ENCODE data around the gene SRP19. TPM values are rescaled to one million over a fixed set of nuclear protein-coding genes. Genes with fewer than 3 reads are reported as not detected.

Gene SRP19
- total RNA-seq, 2 experiments from 2014 or later: 32.9 to 68.3 TPM

DNA sequence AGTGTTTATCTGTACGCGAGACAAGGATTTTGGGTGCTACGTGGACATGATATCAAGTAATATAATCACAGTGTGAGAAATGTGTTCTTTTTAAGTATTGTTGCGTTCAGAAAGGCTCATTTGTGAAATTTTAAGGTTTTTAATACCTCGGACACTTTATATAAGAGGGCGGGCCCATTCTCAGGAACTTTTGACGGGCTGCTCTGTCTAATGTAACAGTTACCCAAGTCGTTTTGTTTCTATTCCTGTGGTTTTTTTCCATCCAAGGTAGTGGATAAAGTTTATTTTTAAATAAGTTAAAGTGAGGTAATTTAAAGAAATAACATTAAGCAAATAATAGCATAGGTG, 525 bp downstream of the SRP19 start:
- H2AFZ ChIP-seq (ENCODE audit: low read length): peak overlapping the region; percentile 96
- POLR2A ChIA-PET: interaction anchor here (0.5 to 2.0 kb wide), 8 partner anchors 9 to 118 kb away, joined by 3 to 13 read pairs (median 6); partner anchors contain the start of gene DCP2
- H3K79me2 ChIP-seq (ENCODE audit: insufficient read depth, low read depth, low read length): peaks cover 35% of the 10 kb centered on the region
- no peaks in the 10 kb centered on the region for H3K9me3 ChIP-seq (ENCODE audit: low read length)
- peak overlapping the region; percentile 76 for H3K4me3 ChIP-seq (ENCODE audit: low read depth, low read length, poor library complexity, severe bottlenecking)
- peaks cover 43% of the 10 kb centered on the region for H3K36me3 ChIP-seq (ENCODE audit: insufficient read depth, low read length)
- peak overlapping the region; percentile 76 for H3K4me2 ChIP-seq (ENCODE audit: low read length)
- TF ChIP-seq, protein P1, sequence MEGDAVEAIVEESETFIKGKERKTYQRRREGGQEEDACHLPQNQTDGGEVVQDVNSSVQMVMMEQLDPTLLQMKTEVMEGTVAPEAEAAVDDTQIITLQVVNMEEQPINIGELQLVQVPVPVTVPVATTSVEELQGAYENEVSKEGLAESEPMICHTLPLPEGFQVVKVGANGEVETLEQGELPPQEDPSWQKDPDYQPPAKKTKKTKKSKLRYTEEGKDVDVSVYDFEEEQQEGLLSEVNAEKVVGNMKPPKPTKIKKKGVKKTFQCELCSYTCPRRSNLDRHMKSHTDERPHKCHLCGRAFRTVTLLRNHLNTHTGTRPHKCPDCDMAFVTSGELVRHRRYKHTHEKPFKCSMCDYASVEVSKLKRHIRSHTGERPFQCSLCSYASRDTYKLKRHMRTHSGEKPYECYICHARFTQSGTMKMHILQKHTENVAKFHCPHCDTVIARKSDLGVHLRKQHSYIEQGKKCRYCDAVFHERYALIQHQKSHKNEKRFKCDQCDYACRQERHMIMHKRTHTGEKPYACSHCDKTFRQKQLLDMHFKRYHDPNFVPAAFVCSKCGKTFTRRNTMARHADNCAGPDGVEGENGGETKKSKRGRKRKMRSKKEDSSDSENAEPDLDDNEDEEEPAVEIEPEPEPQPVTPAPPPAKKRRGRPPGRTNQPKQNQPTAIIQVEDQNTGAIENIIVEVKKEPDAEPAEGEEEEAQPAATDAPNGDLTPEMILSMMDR (conservative IDR thresholded peaks at IDR 0.05; ENCODE audit: low read length): no peak
- TF ChIP-seq EZH2phosphoT487 (IDR thresholded peaks at IDR 0.05; ENCODE audit: borderline replicate concordance, low read depth, low read length): no peak
- peak overlapping the region; percentile 36 for H3K27ac ChIP-seq (ENCODE audit: low read depth, low read length, poor library complexity, severe bottlenecking)
- H3K9me2 ChIP-seq (ENCODE audit: insufficient read depth, low read length): no peaks in the 10 kb centered on the region
- CTCF ChIA-PET (ENCODE audit: unreplicated experiment): interaction anchor here (0.6 to 1.4 kb wide), 3 partner anchors 62 to 129 kb away, joined by 3 read pairs; no protein-coding TSS in a partner anchor
- intact Hi-C loops (cut with micrococcal nuclease; ENCODE audit: unreplicated experiment): loop anchor here (2.0 to 10.0 kb wide), 5 partner anchors 46 to 697 kb away; partner anchors contain the start of genes DCP2 and REEP5
- DNase-seq (ENCODE audit: low spot score): no peak
- peaks cover 12% of the 10 kb centered on the region; the same call in 1 of the 2 replicates for H4K20me1 ChIP-seq (ENCODE audit: insufficient read depth, low read length)
- BruUV-seq (replicated peaks): TSS peak; percentile 80
- peaks cover 30% of the 10 kb centered on the region for H3K4me1 ChIP-seq (ENCODE audit: insufficient read depth, low read length, poor library complexity, severe bottlenecking)

DNA sequence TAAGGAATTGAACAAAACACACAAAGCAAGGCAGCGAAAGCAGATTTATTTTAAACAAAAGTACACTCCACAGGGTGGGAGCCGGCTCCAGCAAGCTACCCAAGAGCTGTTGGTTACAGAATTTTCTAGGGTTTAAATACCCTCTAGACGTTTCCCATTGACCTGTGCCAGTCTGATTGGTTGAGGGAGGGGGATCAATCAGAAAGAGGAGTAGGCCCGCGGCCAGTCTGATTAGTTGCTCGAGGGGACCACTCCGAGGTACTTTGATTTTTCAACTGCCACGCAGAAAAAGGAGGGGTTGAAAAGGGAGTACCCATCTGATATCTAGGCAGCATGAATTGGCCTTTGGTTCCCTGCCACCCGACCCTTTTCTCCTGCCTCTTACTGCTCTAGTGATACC, 998 bp downstream of the SRP19 start:
- Histone ChIP-seq H3K27ac (ENCODE audit: low read depth, low read length, poor library complexity, severe bottlenecking) (no peak overlapping the region), H3K4me3 (ENCODE audit: low read depth, low read length, poor library complexity, severe bottlenecking) (peak overlapping the region; percentile 76), H2AFZ (ENCODE audit: low read length) (no peak overlapping the region), H3K36me3 (ENCODE audit: insufficient read depth, low read length) (peaks cover 48% of the 10 kb centered on the region), H3K9me2 (ENCODE audit: insufficient read depth, low read length) (no peaks in the 10 kb centered on the region), H3K79me2 (ENCODE audit: insufficient read depth, low read depth, low read length) (peaks cover 35% of the 10 kb centered on the region), H4K20me1 (ENCODE audit: insufficient read depth, low read length) (peaks cover 12% of the 10 kb centered on the region; the same call in 1 of the 2 replicates), H3K9me3 (ENCODE audit: low read length) (no peaks in the 10 kb centered on the region), H3K4me1 (ENCODE audit: insufficient read depth, low read length, poor library complexity, severe bottlenecking) (peaks cover 30% of the 10 kb centered on the region), H3K4me2 (ENCODE audit: low read length) (peak overlapping the region; percentile 76)
- DNase-seq (ENCODE audit: low spot score): no peak
- no TSS peak for BruUV-seq (replicated peaks)
- ChIA-PET CTCF (ENCODE audit: unreplicated experiment) (interaction anchor here (1.4 kb wide), 1 partner anchor 61 kb away, joined by 3 read pairs; no protein-coding TSS in a partner anchor), POLR2A (interaction anchor here (0.5 to 2.0 kb wide), 3 partner anchors 23 to 117 kb away, joined by 3 to 9 read pairs (median 6); no protein-coding TSS in a partner anchor)
- TF ChIP-seq EZH2phosphoT487 (IDR thresholded peaks at IDR 0.05; ENCODE audit: borderline replicate concordance, low read depth, low read length): no peak
- TF ChIP-seq, protein P1 (conservative IDR thresholded peaks at IDR 0.05; ENCODE audit: low read length): no peak
- intact Hi-C loops (cut with micrococcal nuclease; ENCODE audit: unreplicated experiment): loop anchor here (5.0 to 10.0 kb wide), 3 partner anchors 45 to 697 kb away; no protein-coding TSS in a partner anchor

DNA sequence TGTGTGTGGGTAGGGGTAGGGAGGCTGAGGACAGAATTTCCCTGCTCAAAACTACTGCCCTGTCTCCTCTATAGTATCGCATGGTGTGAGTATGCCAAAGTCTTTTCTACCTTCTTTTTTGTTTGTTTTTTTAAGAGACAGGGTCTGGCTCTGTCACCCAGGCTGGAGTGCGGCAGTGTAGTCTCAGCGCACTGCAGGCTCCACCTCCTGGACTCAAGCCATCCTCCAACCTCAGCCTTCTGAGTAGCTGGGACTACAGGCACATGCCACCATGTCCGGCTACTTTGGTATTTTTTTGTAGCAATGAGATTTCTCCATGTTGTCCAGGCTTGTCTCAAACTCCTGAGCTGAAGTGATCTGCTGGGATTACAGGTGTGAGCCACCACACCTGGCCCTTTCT, 2.5 kb downstream of the SRP19 start:
- POLR2A ChIA-PET: interaction anchor here (0.5 kb wide), 1 partner anchor 63 kb away, joined by 5 read pairs; no protein-coding TSS in a partner anchor
- H4K20me1 ChIP-seq (ENCODE audit: insufficient read depth, low read length): peaks cover 12% of the 10 kb centered on the region; the same call in 1 of the 2 replicates
- peaks cover 61% of the 10 kb centered on the region for H3K36me3 ChIP-seq (ENCODE audit: insufficient read depth, low read length)
- CTCF ChIA-PET (ENCODE audit: unreplicated experiment): no interaction called here
- peaks cover 30% of the 10 kb centered on the region for H3K4me1 ChIP-seq (ENCODE audit: insufficient read depth, low read length, poor library complexity, severe bottlenecking)
- no peak overlapping the region for H2AFZ ChIP-seq (ENCODE audit: low read length)
- H3K9me2 ChIP-seq (ENCODE audit: insufficient read depth, low read length): no peaks in the 10 kb centered on the region
- H3K27ac ChIP-seq (ENCODE audit: low read depth, low read length, poor library complexity, severe bottlenecking): no peak overlapping the region
- H3K4me2 ChIP-seq (ENCODE audit: low read length): peak overlapping the region; percentile 76
- intact Hi-C loops (cut with micrococcal nuclease; ENCODE audit: unreplicated experiment): loop anchor here (5.0 to 10.0 kb wide), 3 partner anchors 44 to 699 kb away; no protein-coding TSS in a partner anchor
- H3K9me3 ChIP-seq (ENCODE audit: low read length): no peaks in the 10 kb centered on the region
- peak overlapping the region; percentile 76 for H3K4me3 ChIP-seq (ENCODE audit: low read depth, low read length, poor library complexity, severe bottlenecking)
- TF ChIP-seq, protein P1 (conservative IDR thresholded peaks at IDR 0.05; ENCODE audit: low read length): no peak
- TF ChIP-seq EZH2phosphoT487 (IDR thresholded peaks at IDR 0.05; ENCODE audit: borderline replicate concordance, low read depth, low read length): no peak
- BruUV-seq (replicated peaks): no TSS peak
- peaks cover 35% of the 10 kb centered on the region for H3K79me2 ChIP-seq (ENCODE audit: insufficient read depth, low read depth, low read length)
- no peak for DNase-seq (ENCODE audit: low spot score)
